ENCODE measurements around the gene ATP6V0A4.

ATP6V0A4 gene

GRCh38 chr7:138832966-138833365 is 35.0 kb upstream of the ATP6V0A4 start:
- Histone ChIP-seq H3K4me1 (ENCODE audit: insufficient read depth, poor library complexity, severe bottlenecking) (no peaks in the 10 kb centered on the region), H3K27ac (ENCODE audit: poor library complexity, severe bottlenecking) (no peak overlapping the region), H3K27me3 (ENCODE audit: insufficient read depth, poor library complexity, severe bottlenecking) (no peaks in the 10 kb centered on the region), H3K36me3 (ENCODE audit: low read depth) (no peaks in the 10 kb centered on the region), H3K9me3 (ENCODE audit: severe bottlenecking) (peaks cover 1% of the 10 kb centered on the region), H3K4me3 (ENCODE audit: severe bottlenecking) (no peak overlapping the region)
- ATAC-seq (ENCODE audit: low read depth), result no peak
- no peak for TF ChIP-seq CTCF (IDR thresholded peaks at IDR 0.05; ENCODE audit: poor library complexity, severe bottlenecking)
- DNase-seq (ENCODE audit: low spot score), result no peak

- H3K9me3 ChIP-seq (ENCODE audit: severe bottlenecking), result peaks cover 1% of the 10 kb centered on the region
- TF ChIP-seq CTCF (IDR thresholded peaks at IDR 0.05; ENCODE audit: poor library complexity, severe bottlenecking), result no peak
- no peaks in the 10 kb centered on the region for H3K36me3 ChIP-seq (ENCODE audit: low read depth)
- H3K4me3 ChIP-seq (ENCODE audit: severe bottlenecking), result no peak overlapping the region
- no peaks in the 10 kb centered on the region for H3K4me1 ChIP-seq (ENCODE audit: insufficient read depth, poor library complexity, severe bottlenecking)
- H3K27me3 ChIP-seq (ENCODE audit: insufficient read depth, poor library complexity, severe bottlenecking), result no peaks in the 10 kb centered on the region
- ATAC-seq (ENCODE audit: low read depth), result no peak
- no peak for DNase-seq (ENCODE audit: low spot score)
- H3K27ac ChIP-seq (ENCODE audit: poor library complexity, severe bottlenecking), result no peak overlapping the region
These were observed 31.3 kb upstream of the ATP6V0A4 start for GRCh38 chr7:138829335-138829734.

- Histone ChIP-seq H3K9me3 (ENCODE audit: severe bottlenecking) (peaks cover 1% of the 10 kb centered on the region), H3K4me3 (ENCODE audit: severe bottlenecking) (no peak overlapping the region), H3K27me3 (ENCODE audit: insufficient read depth, poor library complexity, severe bottlenecking) (no peaks in the 10 kb centered on the region), H3K27ac (ENCODE audit: poor library complexity, severe bottlenecking) (no peak overlapping the region), H3K36me3 (ENCODE audit: low read depth) (no peaks in the 10 kb centered on the region), H3K4me1 (ENCODE audit: insufficient read depth, poor library complexity, severe bottlenecking) (no peaks in the 10 kb centered on the region)
- DNase-seq (ENCODE audit: low spot score), result no peak
- TF ChIP-seq CTCF (IDR thresholded peaks at IDR 0.05; ENCODE audit: poor library complexity, severe bottlenecking), result no peak
- no peak for ATAC-seq (ENCODE audit: low read depth)
These were observed 30.3 kb upstream of the ATP6V0A4 start for GRCh38 chr7:138828302-138828701.

- no peak for TF ChIP-seq CTCF (IDR thresholded peaks at IDR 0.05; ENCODE audit: poor library complexity, severe bottlenecking)
- Histone ChIP-seq H3K36me3 (ENCODE audit: low read depth) (no peaks in the 10 kb centered on the region), H3K4me3 (ENCODE audit: severe bottlenecking) (no peak overlapping the region)
These were observed 27.2 kb upstream of the ATP6V0A4 start for GRCh38 chr7:138825049-138825721.

GRCh38 chr7:138822867-138823535 is 25.0 kb upstream of the ATP6V0A4 start:
- TF ChIP-seq CTCF (IDR thresholded peaks at IDR 0.05; ENCODE audit: poor library complexity, severe bottlenecking), result no peak
- H3K4me1 ChIP-seq (ENCODE audit: insufficient read depth, poor library complexity, severe bottlenecking), result no peaks in the 10 kb centered on the region
- DNase-seq (ENCODE audit: low spot score) (no peak), ATAC-seq (ENCODE audit: low read depth) (no peak)
- no peaks in the 10 kb centered on the region for H3K36me3 ChIP-seq (ENCODE audit: low read depth)
- no peaks in the 10 kb centered on the region for H3K27me3 ChIP-seq (ENCODE audit: insufficient read depth, poor library complexity, severe bottlenecking)
- H3K9me3 ChIP-seq (ENCODE audit: severe bottlenecking), result no peaks in the 10 kb centered on the region
- H3K4me3 ChIP-seq (ENCODE audit: severe bottlenecking), result no peak overlapping the region
- no peak overlapping the region for H3K27ac ChIP-seq (ENCODE audit: poor library complexity, severe bottlenecking)

More at GRCh38 chr7:138825049-138825721, 27.2 kb upstream of the ATP6V0A4 start:
- Histone ChIP-seq H3K27ac (ENCODE audit: poor library complexity, severe bottlenecking) (no peak overlapping the region), H3K4me1 (ENCODE audit: insufficient read depth, poor library complexity, severe bottlenecking) (no peaks in the 10 kb centered on the region), H3K9me3 (ENCODE audit: severe bottlenecking) (peaks cover 1% of the 10 kb centered on the region), H3K27me3 (ENCODE audit: insufficient read depth, poor library complexity, severe bottlenecking) (no peaks in the 10 kb centered on the region)
- ATAC-seq (ENCODE audit: low read depth), result no peak
- no peak for DNase-seq (ENCODE audit: low spot score)

All from RWPE2 (cell line).